ENCODE measurements around the gene TRAPPC3. TPM values are rescaled to one million over a fixed set of nuclear protein-coding genes. Genes with fewer than 3 reads are reported as not detected.

Gene TRAPPC3
- total RNA-seq, 1 donor from 2014 or later, result 68.5 TPM

DNA sequence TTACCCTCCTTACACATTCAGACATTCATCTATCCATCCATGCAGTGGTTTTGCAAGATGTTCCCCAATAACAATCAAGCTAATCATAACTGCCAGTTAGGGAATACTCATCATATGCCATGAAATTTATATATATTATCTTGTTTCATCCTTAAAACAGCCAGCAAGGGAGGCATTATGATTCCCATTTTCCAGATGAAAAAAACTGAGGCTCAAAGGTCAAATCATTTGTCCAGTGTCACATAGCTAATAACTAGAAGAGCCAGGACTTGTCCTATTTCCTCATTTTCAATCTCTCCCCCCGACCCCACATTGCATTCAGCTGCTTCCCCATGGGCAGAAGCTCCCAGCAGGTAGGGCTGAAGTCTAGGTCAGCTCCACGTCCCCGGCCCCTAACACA lies 17.3 kb downstream of the TRAPPC3 start:
- TF ChIP-seq, protein P1, sequence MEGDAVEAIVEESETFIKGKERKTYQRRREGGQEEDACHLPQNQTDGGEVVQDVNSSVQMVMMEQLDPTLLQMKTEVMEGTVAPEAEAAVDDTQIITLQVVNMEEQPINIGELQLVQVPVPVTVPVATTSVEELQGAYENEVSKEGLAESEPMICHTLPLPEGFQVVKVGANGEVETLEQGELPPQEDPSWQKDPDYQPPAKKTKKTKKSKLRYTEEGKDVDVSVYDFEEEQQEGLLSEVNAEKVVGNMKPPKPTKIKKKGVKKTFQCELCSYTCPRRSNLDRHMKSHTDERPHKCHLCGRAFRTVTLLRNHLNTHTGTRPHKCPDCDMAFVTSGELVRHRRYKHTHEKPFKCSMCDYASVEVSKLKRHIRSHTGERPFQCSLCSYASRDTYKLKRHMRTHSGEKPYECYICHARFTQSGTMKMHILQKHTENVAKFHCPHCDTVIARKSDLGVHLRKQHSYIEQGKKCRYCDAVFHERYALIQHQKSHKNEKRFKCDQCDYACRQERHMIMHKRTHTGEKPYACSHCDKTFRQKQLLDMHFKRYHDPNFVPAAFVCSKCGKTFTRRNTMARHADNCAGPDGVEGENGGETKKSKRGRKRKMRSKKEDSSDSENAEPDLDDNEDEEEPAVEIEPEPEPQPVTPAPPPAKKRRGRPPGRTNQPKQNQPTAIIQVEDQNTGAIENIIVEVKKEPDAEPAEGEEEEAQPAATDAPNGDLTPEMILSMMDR (IDR thresholded peaks at IDR 0.05; ENCODE audit: unreplicated experiment), result no peak
- no peak overlapping the region for H3K27ac Mint-ChIP-seq
- H3K4me1 Mint-ChIP-seq, result peaks cover 25% of the 10 kb centered on the region
- H3K4me3 Mint-ChIP-seq, result no peak overlapping the region
- no peak for DNase-seq (ENCODE audit: low spot score in 2 of 2, unreplicated experiment in 2 of 2)
- H3K27me3 Mint-ChIP-seq (ENCODE audit: low read depth), result peaks cover 5% of the 10 kb centered on the region
- H3K36me3 Mint-ChIP-seq, result no peaks in the 10 kb centered on the region
- H3K9me3 Mint-ChIP-seq, result no peaks in the 10 kb centered on the region

DNA sequence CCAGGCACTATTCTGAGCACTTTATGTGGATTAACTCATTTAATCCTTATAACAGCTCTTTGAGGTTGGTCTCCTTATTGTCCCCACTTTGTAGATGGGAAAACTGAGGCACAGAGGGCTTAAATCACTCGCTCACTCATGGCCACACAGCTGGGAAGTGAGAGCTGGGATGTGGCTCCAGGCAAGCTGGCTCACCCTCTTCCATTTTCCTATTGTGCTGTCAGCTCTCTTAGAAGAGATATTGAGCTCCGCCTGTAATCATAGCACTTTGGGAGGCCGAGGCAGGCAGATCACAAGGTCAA lies 20.4 kb downstream of the TRAPPC3 start:
- no peak for DNase-seq (ENCODE audit: low spot score in 2 of 2, unreplicated experiment in 2 of 2)
- H3K36me3 Mint-ChIP-seq, result no peaks in the 10 kb centered on the region
- H3K27me3 Mint-ChIP-seq (ENCODE audit: low read depth), result peaks cover 25% of the 10 kb centered on the region
- H3K4me3 Mint-ChIP-seq, result no peak overlapping the region
- TF ChIP-seq, protein P1 (IDR thresholded peaks at IDR 0.05; ENCODE audit: unreplicated experiment), result no peak
- H3K27ac Mint-ChIP-seq, result no peak overlapping the region
- H3K9me3 Mint-ChIP-seq, result no peaks in the 10 kb centered on the region
- peaks cover 30% of the 10 kb centered on the region for H3K4me1 Mint-ChIP-seq

DNA sequence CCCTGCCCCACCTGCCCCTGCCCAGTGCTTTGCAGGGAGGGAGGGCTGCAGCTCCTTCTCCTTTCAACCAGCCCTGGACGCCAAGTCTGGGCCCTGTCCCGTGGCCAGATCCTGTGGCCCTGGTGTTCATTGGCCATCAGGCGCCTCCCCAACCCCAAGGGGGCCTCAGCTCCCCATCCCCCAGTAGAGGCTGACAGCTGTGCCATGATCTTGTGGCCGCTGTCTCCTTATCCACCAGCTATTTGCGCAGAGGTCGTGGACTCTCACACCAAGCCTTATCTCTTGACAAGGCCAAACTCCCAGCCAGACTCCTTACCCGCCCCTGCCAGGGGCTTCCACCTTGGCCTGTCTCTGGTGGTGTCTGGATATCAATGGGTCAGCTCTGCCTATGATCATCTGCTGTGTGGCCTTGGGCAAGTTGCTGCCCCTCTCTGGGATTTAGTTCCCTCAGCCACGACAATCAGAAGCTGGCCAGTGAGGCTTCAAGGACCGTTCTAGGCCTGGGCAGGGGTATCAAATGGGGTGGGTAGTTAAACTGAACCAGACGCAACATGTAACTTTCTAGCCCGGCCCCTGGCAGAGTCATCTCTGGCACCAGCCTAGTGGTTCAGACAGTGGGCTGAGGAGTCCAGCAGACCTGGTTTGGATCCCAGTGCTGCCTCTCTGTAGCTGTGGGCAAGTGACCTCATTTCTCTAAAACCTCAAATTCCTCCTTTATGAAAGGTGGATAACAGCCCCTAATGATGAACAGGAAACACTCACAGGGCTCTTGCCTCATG lies 21.0 kb downstream of the TRAPPC3 start:
- no peaks in the 10 kb centered on the region for H3K9me3 Mint-ChIP-seq
- H3K27ac Mint-ChIP-seq, result no peak overlapping the region
- TF ChIP-seq, protein P1 (IDR thresholded peaks at IDR 0.05; ENCODE audit: unreplicated experiment), result no peak
- no peaks in the 10 kb centered on the region for H3K36me3 Mint-ChIP-seq
- peaks cover 29% of the 10 kb centered on the region for H3K4me1 Mint-ChIP-seq
- DNase-seq (ENCODE audit: low spot score in 2 of 2, unreplicated experiment in 2 of 2), result no peak
- no peak overlapping the region for H3K4me3 Mint-ChIP-seq
- peaks cover 31% of the 10 kb centered on the region for H3K27me3 Mint-ChIP-seq (ENCODE audit: low read depth)

DNA sequence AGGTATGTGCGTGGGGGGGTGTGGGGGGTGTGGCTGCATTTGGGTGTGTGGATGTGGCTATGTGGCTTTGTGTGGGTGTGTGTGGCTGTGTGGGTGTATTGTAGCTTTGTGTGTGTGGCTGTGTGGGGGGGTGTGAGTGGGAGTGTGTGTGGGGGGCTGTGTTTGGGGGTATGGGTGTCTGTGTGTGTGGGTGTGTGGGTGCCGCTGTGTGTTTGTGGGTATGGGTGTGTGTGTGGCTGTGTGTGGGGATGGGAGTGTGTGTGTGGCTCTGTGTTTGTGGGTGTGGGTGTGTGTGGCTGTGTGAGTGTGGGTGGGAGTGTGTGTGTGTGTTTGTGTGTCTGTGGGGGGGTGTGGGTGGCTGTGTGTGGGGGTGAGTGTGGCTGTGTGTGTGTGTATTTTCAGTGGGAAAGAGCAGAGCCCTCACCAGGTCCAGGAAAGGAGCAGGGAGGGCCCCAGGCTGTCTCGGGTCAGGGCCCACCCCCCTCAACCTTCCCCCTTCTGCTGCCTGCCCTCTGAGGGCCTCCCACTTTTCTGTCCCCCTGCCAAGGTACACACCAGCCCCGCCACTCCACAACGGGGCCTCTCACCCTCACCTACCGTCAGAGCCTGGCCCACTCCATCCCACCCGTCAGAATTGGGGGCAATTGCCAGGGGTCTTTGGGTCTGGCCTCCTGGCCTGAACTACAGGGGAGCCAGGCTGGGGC lies 22.3 kb downstream of the TRAPPC3 start:
- H3K27me3 Mint-ChIP-seq (ENCODE audit: low read depth), result peaks cover 43% of the 10 kb centered on the region
- TF ChIP-seq, protein P1 (IDR thresholded peaks at IDR 0.05; ENCODE audit: unreplicated experiment), result no peak
- no peak for DNase-seq (ENCODE audit: low spot score in 2 of 2, unreplicated experiment in 2 of 2)
- H3K9me3 Mint-ChIP-seq, result no peaks in the 10 kb centered on the region
- no peak overlapping the region for H3K4me3 Mint-ChIP-seq
- H3K4me1 Mint-ChIP-seq, result peaks cover 38% of the 10 kb centered on the region
- no peaks in the 10 kb centered on the region for H3K36me3 Mint-ChIP-seq
- no peak overlapping the region for H3K27ac Mint-ChIP-seq

DNA sequence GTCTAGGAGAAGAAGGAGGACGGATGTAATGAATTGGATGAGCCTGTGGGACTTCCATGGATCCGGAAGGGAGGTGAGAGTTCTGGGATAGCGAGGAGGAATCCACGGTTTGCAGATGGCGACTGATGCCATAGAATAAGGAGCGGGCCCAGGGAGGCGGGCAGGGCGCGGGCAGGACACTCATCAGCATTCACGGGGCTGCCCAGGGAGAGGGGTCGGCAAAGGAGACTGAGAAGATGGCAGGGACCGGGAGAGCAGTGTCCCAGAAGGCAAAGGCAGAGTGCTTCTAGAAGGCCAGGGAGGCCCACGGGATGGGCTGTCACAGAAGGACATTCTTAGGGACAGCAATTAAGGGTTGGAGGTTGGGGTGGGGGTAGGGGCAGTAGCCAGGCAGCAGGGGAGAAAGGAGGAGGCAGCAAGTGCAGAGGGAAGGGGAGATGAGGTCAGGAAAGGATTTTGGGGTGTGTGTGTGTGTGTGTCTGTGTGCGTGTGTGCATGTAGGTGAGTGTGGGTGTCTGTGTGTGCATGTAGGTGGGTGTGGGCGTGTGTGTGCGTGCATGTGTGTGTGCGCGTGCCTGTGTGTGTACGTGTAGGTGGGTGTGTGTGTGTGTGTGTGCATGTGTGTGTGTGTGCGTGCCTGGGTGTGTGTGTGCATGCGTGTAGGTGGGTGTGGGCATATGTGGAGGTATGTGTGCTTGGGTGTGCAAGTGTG lies 23.1 kb downstream of the TRAPPC3 start:
- no peaks in the 10 kb centered on the region for H3K9me3 Mint-ChIP-seq
- H3K27me3 Mint-ChIP-seq (ENCODE audit: low read depth), result peaks cover 43% of the 10 kb centered on the region
- no peak for DNase-seq (ENCODE audit: low spot score in 2 of 2, unreplicated experiment in 2 of 2)
- H3K4me1 Mint-ChIP-seq, result peaks cover 38% of the 10 kb centered on the region
- TF ChIP-seq, protein P1 (IDR thresholded peaks at IDR 0.05; ENCODE audit: unreplicated experiment), result no peak
- H3K27ac Mint-ChIP-seq, result no peak overlapping the region
- peak overlapping the region; percentile 50 for H3K4me3 Mint-ChIP-seq
- H3K36me3 Mint-ChIP-seq, result no peaks in the 10 kb centered on the region
